K562 (cell line): ENCODE results near the gene DAPK1. TPM values are rescaled to one million over a fixed set of nuclear protein-coding genes. Genes with fewer than 3 reads are reported as not detected.
A peak's percentile ranks its signal among the peaks of the same experiment; 100 is the strongest.

Source experiments
- CBX2 ChIP-seq: fragments of 200-600 bp; sonication (generic); IDR thresholded peaks from one replicate; pipeline ENCODE4 v1.6.1; 2012; ENCODE audit warnings: mild to moderate bottlenecking, low read length, inconsistent platforms; ENCODE audit not compliant: insufficient read depth, poor library complexity, severe bottlenecking
- EWSR1 ChIP-seq: fragments of 450-650 bp; IDR thresholded peaks from 2 replicates; pipeline ENCODE4 v1.6.1; 2018; ENCODE audit warnings: borderline replicate concordance, mild to moderate bottlenecking, low read depth, moderate library complexity; ENCODE audit not compliant: partially characterized antibody
- MTF1 ChIP-seq: fragments of 250-450 bp; sonication (Bioruptor Pico); IDR thresholded peaks from 2 replicates; pipeline ENCODE4 v1.9.0; 2021; ENCODE audit warnings: moderate library complexity, mild to moderate bottlenecking, inconsistent platforms, borderline replicate concordance
- MYNN ChIP-seq, 2 experiments: sonication (generic); formaldehyde crosslinking in 1 of 2; IDR thresholded peaks; 2 replicates each; pipeline versions ENCODE4 v1.5.0 to v1.6.1; 2016 to 2020; ENCODE audit warnings: antibody characterized with exemption in 1 of 2, missing genetic modification reagents in 1 of 2
- NCOR1 ChIP-seq: fragments of 450-650 bp; IDR thresholded peaks from 2 replicates; pipeline ENCODE4 v1.6.1; 2016; ENCODE audit warnings: mild to moderate bottlenecking, moderate library complexity
- PHF8 ChIP-seq: fragments of 200-600 bp; sonication (generic); IDR thresholded peaks from 2 replicates; pipeline ENCODE4 v1.6.1; 2012; ENCODE audit warnings: mixed run types, mild to moderate bottlenecking, inconsistent platforms, low read length, moderate library complexity, borderline replicate concordance
- RAD51 ChIP-seq: fragments of 450-650 bp; IDR thresholded peaks from 2 replicates; pipeline ENCODE4 v1.7.1; 2016; ENCODE audit warnings: low read depth, mild to moderate bottlenecking, borderline replicate concordance
- SPI1 ChIP-seq: IDR thresholded peaks from 2 replicates; pipeline ENCODE4 v1.6.1; 2011; ENCODE audit warnings: low read depth, low read length, control low read depth, borderline replicate concordance
- polyA plus RNA-seq, 8 experiments: library from polyadenylated mRNA; depleted of rRNA in 4 of 8; stranded (reverse) in 5 of 8; unstranded in 3 of 8; fragments of >200 nt; fragmentation: Nextera tagmentation in 2 of 8; fragmentation: Illumina TruSeq in 1 of 8; extraction: Ambion mirVana in 2 of 8; extraction: Trizol in 1 of 8; gene quantifications; 2 replicates each; pipeline versions ENCODE4 v1.2.1 to v1.2.3, GENCODE V29; 2011 to 2014; ENCODE audit warnings: inconsistent platforms in 1 of 8, missing spikeins in 1 of 8
- total RNA-seq, 7 experiments: library from RNA; depleted of rRNA in 6 of 7; stranded (reverse); fragments of >200 nt in 6 of 7; fragmentation: Illumina TruSeq in 2 of 7; extraction: Trizol in 2 of 7; gene quantifications; 2 replicates each; pipeline versions ENCODE4 v1.2.1 to v1.2.3, GENCODE V29; 2011 to 2021; ENCODE audit warnings: low replicate concordance in 1 of 7
- TF ChIP-seq, protein P1 (sequence below): fragments of 250-450 bp; sonication (Bioruptor Pico); IDR thresholded peaks from 2 replicates; pipeline ENCODE4 v1.5.1; 2021; ENCODE audit warnings: mild to moderate bottlenecking
- TF ChIP-seq, protein P2 (sequence below), 2 experiments: fragments of 450-650 bp; conservative IDR thresholded peaks; 2 replicates each; pipeline ENCODE4 v1.6.1; 2017; ENCODE audit warnings: mild to moderate bottlenecking in 2 of 2, moderate library complexity in 2 of 2
- TF ChIP-seq, protein P3 (sequence below): fragments of 250-450 bp; sonication (Bioruptor Pico); IDR thresholded peaks from 2 replicates; pipeline ENCODE4 v1.5.0; 2022; ENCODE audit warnings: mild to moderate bottlenecking
- TF ChIP-seq, protein P4 (sequence below), 3 experiments: IDR thresholded peaks in 2 of 3; conservative IDR thresholded peaks in 1 of 3; 2 replicates each; pipeline ENCODE4 v1.5.1; 2011 to 2012; ENCODE audit warnings: low read length in 3 of 3, mild to moderate bottlenecking in 3 of 3, control low read depth in 2 of 3, improper control_type of control experiment in 1 of 3, inconsistent platforms in 1 of 3, low read depth in 1 of 3, mixed read lengths in 1 of 3, moderate library complexity in 1 of 3; ENCODE audit not compliant: insufficient read depth in 2 of 3
- TF ChIP-seq, protein P5 (sequence below): fragments of 250-450 bp; sonication (Bioruptor Pico); IDR thresholded peaks from 2 replicates; pipeline ENCODE4 v1.8.0; 2022; ENCODE audit warnings: moderate library complexity, mild to moderate bottlenecking, inconsistent platforms
- TF ChIP-seq, protein P6 (sequence below): sonication (generic); formaldehyde crosslinking; IDR thresholded peaks from 2 replicates; pipeline ENCODE4 v1.8.0; 2023; ENCODE audit warnings: mild to moderate bottlenecking, missing genetic modification reagents

Gene DAPK1
- total and polyA plus RNA-seq, 9 of the 15 experiments (the other 6 are each of a cell fraction or from before 2014, with no cell fraction given): 1.7 to 26.4 (median 15.8) TPM

DNA sequence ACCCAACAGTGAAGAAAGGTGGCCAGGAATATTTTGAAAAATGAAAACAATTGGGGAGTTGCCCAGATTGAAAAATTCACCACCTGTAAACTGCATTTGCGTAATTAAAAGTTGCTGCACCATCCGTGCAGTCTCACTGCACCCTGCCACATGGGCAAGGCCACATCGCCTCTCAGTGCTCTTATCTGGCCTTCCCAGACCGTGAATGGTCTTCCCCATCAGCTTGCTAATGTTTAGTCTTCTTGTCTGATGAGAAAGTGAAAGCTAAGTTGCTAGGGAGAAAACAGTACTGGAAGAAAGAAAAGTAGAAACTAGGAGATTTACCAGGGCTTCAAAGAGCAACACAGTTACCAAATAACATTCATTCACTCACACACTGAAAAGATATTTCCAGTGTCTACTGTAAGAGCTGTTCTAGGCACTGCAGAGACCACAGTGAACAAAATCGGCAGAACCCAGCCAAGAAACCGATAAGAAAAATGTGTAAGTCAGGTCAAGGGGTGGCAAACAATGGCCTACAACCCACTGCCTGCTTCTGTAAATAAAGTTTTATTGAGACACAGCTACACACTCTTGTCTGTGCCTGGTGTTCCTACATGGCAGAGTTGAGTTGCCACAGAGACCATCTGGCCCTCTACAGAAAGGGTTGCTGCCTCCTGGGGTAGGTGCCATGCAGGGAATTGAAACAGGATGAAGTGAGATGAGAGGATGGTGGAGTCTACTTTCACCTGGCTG is 177.1 kb downstream of the DAPK1 start (continued):
- TF ChIP-seq EWSR1 (no peak), NCOR1 (peak; percentile 81), MTF1 (no peak), SPI1 (no peak), CBX2 (no peak), PHF8 (no peak), RAD51 (no peak), MYNN (IDR thresholded peaks at IDR 0.05) (peak; percentile 82), MYNN (CRISPR knock-in tag; IDR thresholded peaks at IDR 0.05) (no peak)
- TF ChIP-seq, protein P1, sequence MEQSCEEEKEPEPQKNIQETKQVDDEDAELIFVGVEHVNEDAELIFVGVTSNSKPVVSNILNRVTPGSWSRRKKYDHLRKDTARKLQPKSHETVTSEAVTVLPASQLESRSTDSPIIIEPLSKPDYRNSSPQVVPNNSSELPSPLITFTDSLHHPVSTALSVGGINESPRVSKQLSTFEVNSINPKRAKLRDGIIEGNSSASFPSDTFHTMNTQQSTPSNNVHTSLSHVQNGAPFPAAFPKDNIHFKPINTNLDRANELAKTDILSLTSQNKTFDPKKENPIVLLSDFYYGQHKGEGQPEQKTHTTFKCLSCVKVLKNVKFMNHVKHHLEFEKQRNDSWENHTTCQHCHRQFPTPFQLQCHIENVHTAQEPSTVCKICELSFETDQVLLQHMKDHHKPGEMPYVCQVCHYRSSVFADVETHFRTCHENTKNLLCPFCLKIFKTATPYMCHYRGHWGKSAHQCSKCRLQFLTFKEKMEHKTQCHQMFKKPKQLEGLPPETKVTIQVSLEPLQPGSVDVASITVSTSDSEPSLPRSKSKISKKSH (CRISPR knock-in tag): no peak
- TF ChIP-seq, protein P2, sequence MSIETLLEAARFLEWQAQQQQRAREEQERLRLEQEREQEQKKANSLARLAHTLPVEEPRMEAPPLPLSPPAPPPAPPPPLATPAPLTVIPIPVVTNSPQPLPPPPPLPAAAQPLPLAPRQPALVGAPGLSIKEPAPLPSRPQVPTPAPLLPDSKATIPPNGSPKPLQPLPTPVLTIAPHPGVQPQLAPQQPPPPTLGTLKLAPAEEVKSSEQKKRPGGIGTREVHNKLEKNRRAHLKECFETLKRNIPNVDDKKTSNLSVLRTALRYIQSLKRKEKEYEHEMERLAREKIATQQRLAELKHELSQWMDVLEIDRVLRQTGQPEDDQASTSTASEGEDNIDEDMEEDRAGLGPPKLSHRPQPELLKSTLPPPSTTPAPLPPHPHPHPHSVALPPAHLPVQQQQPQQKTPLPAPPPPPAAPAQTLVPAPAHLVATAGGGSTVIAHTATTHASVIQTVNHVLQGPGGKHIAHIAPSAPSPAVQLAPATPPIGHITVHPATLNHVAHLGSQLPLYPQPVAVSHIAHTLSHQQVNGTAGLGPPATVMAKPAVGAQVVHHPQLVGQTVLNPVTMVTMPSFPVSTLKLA (conservative IDR thresholded peaks at IDR 0.05): peak in 1 of 2 experiments; percentile 63; a peak in 3 of 4 replicates
- TF ChIP-seq, protein P3, sequence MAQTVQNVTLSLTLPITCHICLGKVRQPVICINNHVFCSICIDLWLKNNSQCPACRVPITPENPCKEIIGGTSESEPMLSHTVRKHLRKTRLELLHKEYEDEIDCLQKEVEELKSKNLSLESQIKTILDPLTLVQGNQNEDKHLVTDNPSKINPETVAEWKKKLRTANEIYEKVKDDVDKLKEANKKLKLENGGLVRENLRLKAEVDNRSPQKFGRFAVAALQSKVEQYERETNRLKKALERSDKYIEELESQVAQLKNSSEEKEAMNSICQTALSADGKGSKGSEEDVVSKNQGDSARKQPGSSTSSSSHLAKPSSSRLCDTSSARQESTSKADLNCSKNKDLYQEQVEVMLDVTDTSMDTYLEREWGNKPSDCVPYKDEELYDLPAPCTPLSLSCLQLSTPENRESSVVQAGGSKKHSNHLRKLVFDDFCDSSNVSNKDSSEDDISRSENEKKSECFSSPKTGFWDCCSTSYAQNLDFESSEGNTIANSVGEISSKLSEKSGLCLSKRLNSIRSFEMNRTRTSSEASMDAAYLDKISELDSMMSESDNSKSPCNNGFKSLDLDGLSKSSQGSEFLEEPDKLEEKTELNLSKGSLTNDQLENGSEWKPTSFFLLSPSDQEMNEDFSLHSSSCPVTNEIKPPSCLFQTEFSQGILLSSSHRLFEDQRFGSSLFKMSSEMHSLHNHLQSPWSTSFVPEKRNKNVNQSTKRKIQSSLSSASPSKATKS (CRISPR knock-in tag): no peak
- TF ChIP-seq, protein P4, sequence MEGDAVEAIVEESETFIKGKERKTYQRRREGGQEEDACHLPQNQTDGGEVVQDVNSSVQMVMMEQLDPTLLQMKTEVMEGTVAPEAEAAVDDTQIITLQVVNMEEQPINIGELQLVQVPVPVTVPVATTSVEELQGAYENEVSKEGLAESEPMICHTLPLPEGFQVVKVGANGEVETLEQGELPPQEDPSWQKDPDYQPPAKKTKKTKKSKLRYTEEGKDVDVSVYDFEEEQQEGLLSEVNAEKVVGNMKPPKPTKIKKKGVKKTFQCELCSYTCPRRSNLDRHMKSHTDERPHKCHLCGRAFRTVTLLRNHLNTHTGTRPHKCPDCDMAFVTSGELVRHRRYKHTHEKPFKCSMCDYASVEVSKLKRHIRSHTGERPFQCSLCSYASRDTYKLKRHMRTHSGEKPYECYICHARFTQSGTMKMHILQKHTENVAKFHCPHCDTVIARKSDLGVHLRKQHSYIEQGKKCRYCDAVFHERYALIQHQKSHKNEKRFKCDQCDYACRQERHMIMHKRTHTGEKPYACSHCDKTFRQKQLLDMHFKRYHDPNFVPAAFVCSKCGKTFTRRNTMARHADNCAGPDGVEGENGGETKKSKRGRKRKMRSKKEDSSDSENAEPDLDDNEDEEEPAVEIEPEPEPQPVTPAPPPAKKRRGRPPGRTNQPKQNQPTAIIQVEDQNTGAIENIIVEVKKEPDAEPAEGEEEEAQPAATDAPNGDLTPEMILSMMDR (IDR thresholded peaks at IDR 0.05 in 2 of 3, conservative IDR thresholded peaks at IDR 0.05 in 1 of 3; ENCODE audit: insufficient read depth in 2 of 3, low read depth in 1 of 3, low read length in 3 of 3): no peak
- TF ChIP-seq, protein P5, sequence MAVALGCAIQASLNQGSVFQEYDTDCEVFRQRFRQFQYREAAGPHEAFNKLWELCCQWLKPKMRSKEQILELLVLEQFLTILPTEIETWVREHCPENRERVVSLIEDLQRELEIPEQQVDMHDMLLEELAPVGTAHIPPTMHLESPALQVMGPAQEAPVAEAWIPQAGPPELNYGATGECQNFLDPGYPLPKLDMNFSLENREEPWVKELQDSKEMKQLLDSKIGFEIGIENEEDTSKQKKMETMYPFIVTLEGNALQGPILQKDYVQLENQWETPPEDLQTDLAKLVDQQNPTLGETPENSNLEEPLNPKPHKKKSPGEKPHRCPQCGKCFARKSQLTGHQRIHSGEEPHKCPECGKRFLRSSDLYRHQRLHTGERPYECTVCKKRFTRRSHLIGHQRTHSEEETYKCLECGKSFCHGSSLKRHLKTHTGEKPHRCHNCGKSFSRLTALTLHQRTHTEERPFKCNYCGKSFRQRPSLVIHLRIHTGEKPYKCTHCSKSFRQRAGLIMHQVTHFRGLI (CRISPR knock-in tag): no peak
- TF ChIP-seq, protein P6, sequence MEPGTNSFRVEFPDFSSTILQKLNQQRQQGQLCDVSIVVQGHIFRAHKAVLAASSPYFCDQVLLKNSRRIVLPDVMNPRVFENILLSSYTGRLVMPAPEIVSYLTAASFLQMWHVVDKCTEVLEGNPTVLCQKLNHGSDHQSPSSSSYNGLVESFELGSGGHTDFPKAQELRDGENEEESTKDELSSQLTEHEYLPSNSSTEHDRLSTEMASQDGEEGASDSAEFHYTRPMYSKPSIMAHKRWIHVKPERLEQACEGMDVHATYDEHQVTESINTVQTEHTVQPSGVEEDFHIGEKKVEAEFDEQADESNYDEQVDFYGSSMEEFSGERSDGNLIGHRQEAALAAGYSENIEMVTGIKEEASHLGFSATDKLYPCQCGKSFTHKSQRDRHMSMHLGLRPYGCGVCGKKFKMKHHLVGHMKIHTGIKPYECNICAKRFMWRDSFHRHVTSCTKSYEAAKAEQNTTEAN (CRISPR knock-in tag): no peak
